ENCODE data around the gene VPS52. TPM values are rescaled to one million over a fixed set of nuclear protein-coding genes. Genes with fewer than 3 reads are reported as not detected.

The VPS52 gene
- total and polyA plus RNA-seq, 9 of the 15 experiments (the other 6 are each of a cell fraction or from before 2014, with no cell fraction given) = 24.4 to 103 (median 40.2) TPM

DNA sequence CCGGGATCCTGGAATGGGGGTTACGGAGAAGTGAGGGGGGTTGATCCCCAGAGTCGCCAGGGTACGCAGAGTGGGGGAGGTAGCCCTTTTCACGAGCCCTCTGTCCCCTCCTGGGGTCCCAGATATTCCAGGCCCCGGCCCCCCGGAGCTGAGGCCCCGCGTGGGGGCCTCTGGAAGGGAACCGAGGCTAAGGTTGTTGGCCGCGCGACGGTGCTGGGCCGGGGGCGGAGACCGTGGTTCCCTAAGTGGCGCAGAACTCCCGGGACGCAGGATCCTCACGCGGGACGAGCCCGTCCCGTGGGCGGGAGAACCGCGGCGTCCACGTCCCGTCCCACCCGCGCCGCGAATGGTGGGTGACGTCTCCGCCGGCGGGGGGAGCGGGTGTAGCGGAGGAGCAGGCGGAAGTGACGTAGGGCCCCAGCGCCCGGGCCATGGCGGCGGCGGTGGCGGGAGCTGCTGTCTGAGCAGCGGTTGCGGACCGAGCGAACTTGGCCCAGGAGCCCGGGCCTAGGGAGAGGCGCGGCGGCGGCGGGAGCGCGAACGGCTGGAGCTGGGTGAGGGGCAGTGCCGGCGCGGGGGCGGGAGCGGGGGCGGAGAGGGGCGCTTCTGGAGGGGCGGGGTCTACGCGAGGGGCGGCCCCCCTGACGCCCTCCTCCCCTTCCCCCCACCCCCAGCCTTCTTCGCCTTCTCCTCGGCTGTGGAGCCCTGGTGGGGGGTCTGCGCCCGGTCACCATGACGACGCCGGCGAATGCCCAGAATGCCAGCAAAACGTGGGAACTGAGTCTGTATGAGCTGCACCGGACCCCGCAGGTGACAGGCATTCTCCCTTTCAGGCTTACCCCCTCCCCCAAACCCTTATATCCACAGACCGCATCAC lies 63.3 kb downstream of the VPS52 start, which contains the start of gene RING1 (continued):
- TF ChIP-seq, protein P1, sequence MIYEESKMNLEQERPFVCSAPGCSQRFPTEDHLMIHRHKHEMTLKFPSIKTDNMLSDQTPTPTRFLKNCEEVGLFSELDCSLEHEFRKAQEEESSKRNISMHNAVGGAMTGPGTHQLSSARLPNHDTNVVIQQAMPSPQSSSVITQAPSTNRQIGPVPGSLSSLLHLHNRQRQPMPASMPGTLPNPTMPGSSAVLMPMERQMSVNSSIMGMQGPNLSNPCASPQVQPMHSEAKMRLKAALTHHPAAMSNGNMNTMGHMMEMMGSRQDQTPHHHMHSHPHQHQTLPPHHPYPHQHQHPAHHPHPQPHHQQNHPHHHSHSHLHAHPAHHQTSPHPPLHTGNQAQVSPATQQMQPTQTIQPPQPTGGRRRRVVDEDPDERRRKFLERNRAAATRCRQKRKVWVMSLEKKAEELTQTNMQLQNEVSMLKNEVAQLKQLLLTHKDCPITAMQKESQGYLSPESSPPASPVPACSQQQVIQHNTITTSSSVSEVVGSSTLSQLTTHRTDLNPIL (CRISPR knock-in tag; IDR thresholded peaks at IDR 0.05) = no peak
- TF ChIP-seq PHF20 (IDR thresholded peaks at IDR 0.05; ENCODE audit: partially characterized antibody) (peak; percentile 69), MAZ (CRISPR knock-in tag; conservative IDR thresholded peaks at IDR 0.05 in 1 of 2, IDR thresholded peaks at IDR 0.05 in 1 of 2) (peak; percentile 97 to 98), TCF7L2 (IDR thresholded peaks at IDR 0.05; ENCODE audit: low read depth, low read length) (no peak), SETDB1 (IDR thresholded peaks at IDR 0.05; ENCODE audit: low read length) (no peak), NONO (IDR thresholded peaks at IDR 0.05; ENCODE audit: low read depth in 2 of 2, low read length in 1 of 2) (peak; percentile 89), KLF10 (CRISPR knock-in tag; IDR thresholded peaks at IDR 0.05) (no peak), BHLHE40 (IDR thresholded peaks at IDR 0.05; ENCODE audit: low read length) (peak; percentile 42; the same call in 1 of the 2 replicates), BRF1 (IDR thresholded peaks at IDR 0.05; ENCODE audit: borderline replicate concordance, extremely low read depth, insufficient read length) (no peak)
- TF ChIP-seq, protein P2, sequence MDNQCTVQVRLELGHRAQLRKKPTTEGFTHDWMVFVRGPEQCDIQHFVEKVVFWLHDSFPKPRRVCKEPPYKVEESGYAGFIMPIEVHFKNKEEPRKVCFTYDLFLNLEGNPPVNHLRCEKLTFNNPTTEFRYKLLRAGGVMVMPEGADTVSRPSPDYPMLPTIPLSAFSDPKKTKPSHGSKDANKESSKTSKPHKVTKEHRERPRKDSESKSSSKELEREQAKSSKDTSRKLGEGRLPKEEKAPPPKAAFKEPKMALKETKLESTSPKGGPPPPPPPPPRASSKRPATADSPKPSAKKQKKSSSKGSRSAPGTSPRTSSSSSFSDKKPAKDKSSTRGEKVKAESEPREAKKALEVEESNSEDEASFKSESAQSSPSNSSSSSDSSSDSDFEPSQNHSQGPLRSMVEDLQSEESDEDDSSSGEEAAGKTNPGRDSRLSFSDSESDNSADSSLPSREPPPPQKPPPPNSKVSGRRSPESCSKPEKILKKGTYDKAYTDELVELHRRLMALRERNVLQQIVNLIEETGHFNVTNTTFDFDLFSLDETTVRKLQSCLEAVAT (IDR thresholded peaks at IDR 0.05) = peak in 1 of 2 experiments; percentile 40; a peak in 1 of 4 replicates
- TF ChIP-seq, protein P3, sequence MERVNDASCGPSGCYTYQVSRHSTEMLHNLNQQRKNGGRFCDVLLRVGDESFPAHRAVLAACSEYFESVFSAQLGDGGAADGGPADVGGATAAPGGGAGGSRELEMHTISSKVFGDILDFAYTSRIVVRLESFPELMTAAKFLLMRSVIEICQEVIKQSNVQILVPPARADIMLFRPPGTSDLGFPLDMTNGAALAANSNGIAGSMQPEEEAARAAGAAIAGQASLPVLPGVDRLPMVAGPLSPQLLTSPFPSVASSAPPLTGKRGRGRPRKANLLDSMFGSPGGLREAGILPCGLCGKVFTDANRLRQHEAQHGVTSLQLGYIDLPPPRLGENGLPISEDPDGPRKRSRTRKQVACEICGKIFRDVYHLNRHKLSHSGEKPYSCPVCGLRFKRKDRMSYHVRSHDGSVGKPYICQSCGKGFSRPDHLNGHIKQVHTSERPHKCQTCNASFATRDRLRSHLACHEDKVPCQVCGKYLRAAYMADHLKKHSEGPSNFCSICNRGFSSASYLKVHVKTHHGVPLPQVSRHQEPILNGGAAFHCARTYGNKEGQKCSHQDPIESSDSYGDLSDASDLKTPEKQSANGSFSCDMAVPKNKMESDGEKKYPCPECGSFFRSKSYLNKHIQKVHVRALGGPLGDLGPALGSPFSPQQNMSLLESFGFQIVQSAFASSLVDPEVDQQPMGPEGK (CRISPR knock-in tag; IDR thresholded peaks at IDR 0.05; ENCODE audit: borderline replicate concordance) = 0 out of 2 replicates have a peak, but pooled peaks have one; percentile 50
- TF ChIP-seq, protein P4, sequence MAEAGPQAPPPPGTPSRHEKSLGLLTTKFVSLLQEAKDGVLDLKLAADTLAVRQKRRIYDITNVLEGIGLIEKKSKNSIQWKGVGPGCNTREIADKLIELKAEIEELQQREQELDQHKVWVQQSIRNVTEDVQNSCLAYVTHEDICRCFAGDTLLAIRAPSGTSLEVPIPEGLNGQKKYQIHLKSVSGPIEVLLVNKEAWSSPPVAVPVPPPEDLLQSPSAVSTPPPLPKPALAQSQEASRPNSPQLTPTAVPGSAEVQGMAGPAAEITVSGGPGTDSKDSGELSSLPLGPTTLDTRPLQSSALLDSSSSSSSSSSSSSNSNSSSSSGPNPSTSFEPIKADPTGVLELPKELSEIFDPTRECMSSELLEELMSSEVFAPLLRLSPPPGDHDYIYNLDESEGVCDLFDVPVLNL (CRISPR knock-in tag; IDR thresholded peaks at IDR 0.05; ENCODE audit: low read depth) = peak; percentile 70; the same call in 1 of the 2 replicates
- TF ChIP-seq, protein P5, sequence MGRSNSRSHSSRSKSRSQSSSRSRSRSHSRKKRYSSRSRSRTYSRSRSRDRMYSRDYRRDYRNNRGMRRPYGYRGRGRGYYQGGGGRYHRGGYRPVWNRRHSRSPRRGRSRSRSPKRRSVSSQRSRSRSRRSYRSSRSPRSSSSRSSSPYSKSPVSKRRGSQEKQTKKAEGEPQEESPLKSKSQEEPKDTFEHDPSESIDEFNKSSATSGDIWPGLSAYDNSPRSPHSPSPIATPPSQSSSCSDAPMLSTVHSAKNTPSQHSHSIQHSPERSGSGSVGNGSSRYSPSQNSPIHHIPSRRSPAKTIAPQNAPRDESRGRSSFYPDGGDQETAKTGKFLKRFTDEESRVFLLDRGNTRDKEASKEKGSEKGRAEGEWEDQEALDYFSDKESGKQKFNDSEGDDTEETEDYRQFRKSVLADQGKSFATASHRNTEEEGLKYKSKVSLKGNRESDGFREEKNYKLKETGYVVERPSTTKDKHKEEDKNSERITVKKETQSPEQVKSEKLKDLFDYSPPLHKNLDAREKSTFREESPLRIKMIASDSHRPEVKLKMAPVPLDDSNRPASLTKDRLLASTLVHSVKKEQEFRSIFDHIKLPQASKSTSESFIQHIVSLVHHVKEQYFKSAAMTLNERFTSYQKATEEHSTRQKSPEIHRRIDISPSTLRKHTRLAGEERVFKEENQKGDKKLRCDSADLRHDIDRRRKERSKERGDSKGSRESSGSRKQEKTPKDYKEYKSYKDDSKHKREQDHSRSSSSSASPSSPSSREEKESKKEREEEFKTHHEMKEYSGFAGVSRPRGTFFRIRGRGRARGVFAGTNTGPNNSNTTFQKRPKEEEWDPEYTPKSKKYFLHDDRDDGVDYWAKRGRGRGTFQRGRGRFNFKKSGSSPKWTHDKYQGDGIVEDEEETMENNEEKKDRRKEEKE (IDR thresholded peaks at IDR 0.05; ENCODE audit: borderline replicate concordance in 1 of 2, control insufficient read depth in 1 of 2, low read depth in 2 of 2, low read length in 1 of 2) = no peak
- TF ChIP-seq, protein P6, sequence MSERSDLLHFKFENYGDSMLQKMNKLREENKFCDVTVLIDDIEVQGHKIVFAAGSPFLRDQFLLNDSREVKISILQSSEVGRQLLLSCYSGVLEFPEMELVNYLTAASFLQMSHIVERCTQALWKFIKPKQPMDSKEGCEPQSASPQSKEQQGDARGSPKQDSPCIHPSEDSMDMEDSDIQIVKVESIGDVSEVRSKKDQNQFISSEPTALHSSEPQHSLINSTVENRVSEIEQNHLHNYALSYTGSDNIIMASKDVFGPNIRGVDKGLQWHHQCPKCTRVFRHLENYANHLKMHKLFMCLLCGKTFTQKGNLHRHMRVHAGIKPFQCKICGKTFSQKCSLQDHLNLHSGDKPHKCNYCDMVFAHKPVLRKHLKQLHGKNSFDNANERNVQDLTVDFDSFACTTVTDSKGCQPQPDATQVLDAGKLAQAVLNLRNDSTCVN (CRISPR knock-in tag; IDR thresholded peaks at IDR 0.05) = no peak
